Measurements from ENCODE around the gene DNLZ. TPM values are rescaled to one million over a fixed set of nuclear protein-coding genes. Genes with fewer than 3 reads are reported as not detected.

The DNLZ gene
- total RNA-seq, 1 donor from 2014 or later, result 11.8 TPM

DNA sequence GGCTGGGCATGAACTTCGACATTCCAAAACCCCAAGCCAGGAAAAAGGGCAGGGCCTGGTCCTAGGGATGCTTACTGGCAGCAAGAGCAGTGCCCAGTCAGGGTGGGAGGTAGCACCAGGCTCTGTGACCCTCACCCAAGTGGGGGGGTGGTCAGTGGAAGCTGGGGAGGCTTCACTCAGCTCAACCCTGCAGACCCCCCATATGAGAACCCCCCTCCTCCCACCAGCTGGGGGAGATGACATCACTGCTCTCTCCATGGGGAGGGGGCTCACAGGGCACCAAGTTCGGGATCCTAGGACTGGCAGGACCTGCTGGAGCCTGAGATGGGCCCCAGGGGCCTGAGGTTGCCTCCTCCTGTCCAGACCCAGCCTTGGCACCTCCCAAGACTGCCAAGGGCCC is 4.7 kb downstream of the DNLZ start:
- H3K4me3 Mint-ChIP-seq, result no peak overlapping the region
- no peak for DNase-seq (ENCODE audit: low spot score in 2 of 2, unreplicated experiment in 2 of 2)
- H3K9me3 Mint-ChIP-seq, result no peaks in the 10 kb centered on the region
- peaks cover 17% of the 10 kb centered on the region for H3K4me1 Mint-ChIP-seq
- TF ChIP-seq, protein P1, sequence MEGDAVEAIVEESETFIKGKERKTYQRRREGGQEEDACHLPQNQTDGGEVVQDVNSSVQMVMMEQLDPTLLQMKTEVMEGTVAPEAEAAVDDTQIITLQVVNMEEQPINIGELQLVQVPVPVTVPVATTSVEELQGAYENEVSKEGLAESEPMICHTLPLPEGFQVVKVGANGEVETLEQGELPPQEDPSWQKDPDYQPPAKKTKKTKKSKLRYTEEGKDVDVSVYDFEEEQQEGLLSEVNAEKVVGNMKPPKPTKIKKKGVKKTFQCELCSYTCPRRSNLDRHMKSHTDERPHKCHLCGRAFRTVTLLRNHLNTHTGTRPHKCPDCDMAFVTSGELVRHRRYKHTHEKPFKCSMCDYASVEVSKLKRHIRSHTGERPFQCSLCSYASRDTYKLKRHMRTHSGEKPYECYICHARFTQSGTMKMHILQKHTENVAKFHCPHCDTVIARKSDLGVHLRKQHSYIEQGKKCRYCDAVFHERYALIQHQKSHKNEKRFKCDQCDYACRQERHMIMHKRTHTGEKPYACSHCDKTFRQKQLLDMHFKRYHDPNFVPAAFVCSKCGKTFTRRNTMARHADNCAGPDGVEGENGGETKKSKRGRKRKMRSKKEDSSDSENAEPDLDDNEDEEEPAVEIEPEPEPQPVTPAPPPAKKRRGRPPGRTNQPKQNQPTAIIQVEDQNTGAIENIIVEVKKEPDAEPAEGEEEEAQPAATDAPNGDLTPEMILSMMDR (IDR thresholded peaks at IDR 0.05; ENCODE audit: unreplicated experiment), result no peak
- no peak overlapping the region for H3K27ac Mint-ChIP-seq
- H3K36me3 Mint-ChIP-seq, result no peaks in the 10 kb centered on the region
- no peaks in the 10 kb centered on the region for H3K27me3 Mint-ChIP-seq (ENCODE audit: low read depth)

DNA sequence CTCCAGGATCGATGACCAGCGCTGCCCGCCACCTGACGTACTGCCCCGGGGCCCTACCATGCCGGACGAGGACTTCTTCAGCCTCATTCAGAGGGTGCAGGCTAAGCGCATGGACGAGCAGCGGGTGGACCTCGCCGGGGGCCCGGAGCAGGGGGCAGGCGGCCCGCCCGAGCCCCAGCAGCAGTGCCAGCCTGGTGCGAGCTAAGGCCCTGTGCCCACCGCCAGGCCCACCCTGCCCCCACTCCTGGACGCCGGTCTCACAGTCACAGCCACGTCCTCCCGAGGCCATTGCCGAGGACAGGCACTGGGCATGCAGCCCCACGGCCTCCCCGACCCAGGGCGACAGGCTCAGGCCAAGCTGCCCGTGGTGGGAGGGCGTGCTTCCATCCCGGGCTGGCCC is 5.5 kb downstream of the DNLZ start:
- TF ChIP-seq, protein P1 (IDR thresholded peaks at IDR 0.05; ENCODE audit: unreplicated experiment), result no peak
- no peak overlapping the region for H3K4me3 Mint-ChIP-seq
- H3K4me1 Mint-ChIP-seq, result peaks cover 18% of the 10 kb centered on the region
- H3K9me3 Mint-ChIP-seq, result no peaks in the 10 kb centered on the region
- H3K27ac Mint-ChIP-seq, result no peak overlapping the region
- no peak for DNase-seq (ENCODE audit: low spot score in 2 of 2, unreplicated experiment in 2 of 2)
- no peaks in the 10 kb centered on the region for H3K36me3 Mint-ChIP-seq
- no peaks in the 10 kb centered on the region for H3K27me3 Mint-ChIP-seq (ENCODE audit: low read depth)

DNA sequence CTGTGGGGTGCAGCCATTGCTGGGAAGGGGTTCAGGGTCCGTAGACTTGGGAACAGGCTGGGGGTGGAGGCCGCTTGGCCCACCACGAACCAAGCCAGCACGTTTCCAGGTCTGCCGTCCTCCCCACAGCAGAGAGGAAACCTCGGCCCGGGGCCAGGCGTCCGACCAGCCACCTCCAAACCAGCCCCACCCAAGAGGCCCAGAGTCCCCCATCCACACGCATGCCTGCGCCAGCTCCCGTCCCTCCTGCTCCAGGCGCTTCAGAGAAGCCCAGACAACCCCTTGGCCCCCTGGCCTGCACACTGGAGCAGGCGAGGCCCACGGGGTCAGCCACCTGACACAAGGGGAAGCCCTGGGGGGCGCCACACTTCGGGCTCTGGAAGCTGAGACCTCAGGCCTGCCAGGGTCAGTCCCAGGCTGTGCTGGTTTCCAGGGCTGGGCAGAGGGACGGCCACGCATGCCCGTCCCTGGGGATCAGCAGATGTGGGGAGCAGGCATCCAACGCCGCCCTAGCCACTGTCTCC is 6.3 kb downstream of the DNLZ start:
- Mint-ChIP-seq H3K4me1 (peaks cover 12% of the 10 kb centered on the region), H3K36me3 (no peaks in the 10 kb centered on the region), H3K9me3 (no peaks in the 10 kb centered on the region), H3K27me3 (ENCODE audit: low read depth) (no peaks in the 10 kb centered on the region), H3K4me3 (no peak overlapping the region), H3K27ac (no peak overlapping the region)
- no peak for DNase-seq (ENCODE audit: low spot score in 2 of 2, unreplicated experiment in 2 of 2)
- TF ChIP-seq, protein P1 (IDR thresholded peaks at IDR 0.05; ENCODE audit: unreplicated experiment), result no peak

DNA sequence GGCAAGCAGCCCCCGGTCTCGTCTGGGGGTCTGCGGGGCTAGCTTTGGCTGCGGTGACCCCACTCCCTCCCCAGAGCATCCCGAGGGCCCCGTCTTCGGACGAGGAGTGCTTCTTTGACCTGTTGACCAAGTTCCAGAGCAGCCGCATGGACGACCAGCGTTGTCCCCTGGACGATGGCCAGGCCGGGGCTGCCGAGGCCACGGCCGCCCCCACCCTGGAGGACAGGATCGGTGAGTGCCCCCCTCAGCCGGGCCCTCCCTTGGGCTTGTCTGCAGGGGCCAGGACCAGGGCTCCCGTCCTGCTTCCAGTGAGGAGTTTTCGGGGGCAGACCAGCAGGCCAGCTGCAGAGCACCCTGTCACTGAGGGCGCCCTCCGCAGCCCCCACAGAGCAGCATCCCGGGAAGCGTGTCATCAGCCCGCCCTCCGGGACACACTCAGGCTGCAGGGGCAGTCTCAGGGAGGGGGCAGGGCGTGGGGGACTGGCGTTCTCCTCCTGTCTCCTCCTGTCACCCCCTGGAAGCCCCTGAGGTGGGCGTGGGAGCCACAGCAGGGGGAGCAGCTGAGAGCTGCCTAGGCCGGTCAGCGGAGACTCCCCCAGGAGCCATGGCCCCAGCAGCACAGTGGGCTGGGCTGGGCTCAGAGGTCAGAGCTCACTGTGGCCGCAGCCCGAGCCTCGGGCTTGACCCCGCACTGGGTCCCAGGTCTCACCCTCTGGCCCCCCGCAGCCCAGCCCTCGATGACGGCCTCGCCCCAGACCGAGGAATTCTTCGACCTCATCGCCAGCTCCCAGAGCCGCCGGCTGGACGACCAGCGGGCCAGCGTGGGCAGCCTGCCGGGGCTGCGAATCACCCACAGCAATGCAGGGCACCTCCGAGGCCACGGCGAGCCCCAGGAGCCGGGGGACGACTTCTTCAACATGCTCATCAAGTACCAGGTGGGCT is 7.7 kb downstream of the DNLZ start:
- Mint-ChIP-seq H3K9me3 (no peaks in the 10 kb centered on the region), H3K27ac (no peak overlapping the region), H3K36me3 (no peaks in the 10 kb centered on the region), H3K4me3 (no peak overlapping the region), H3K27me3 (ENCODE audit: low read depth) (no peaks in the 10 kb centered on the region), H3K4me1 (peaks cover 12% of the 10 kb centered on the region)
- TF ChIP-seq, protein P1 (IDR thresholded peaks at IDR 0.05; ENCODE audit: unreplicated experiment), result no peak
- no peak for DNase-seq (ENCODE audit: low spot score in 2 of 2, unreplicated experiment in 2 of 2)

DNA sequence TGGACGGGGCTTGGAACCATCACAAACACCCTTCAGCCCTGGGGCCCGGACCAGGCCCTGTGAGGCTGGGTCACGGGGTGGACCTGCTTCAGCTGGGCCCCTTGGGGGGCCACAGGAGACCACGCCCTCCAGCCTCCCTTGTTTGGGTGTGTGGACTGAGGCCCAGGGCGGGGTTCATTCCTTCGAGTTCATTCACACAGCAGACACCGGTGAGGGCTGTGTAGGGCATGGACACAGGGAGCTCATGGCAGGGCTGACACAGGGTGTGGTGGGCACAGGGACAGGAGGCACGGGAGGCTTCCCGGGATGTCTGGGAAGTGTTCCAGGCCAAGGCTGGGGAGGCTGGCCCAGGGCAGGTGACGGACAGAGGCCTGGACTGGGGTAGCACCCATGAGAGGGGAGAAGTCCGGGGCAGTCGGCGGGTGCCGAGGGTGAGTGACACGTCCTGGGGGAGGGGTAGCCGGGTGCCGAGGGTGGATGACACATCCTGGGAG is 8.9 kb downstream of the DNLZ start:
- H3K4me1 Mint-ChIP-seq, result peaks cover 11% of the 10 kb centered on the region
- TF ChIP-seq, protein P1 (IDR thresholded peaks at IDR 0.05; ENCODE audit: unreplicated experiment), result no peak
- H3K27me3 Mint-ChIP-seq (ENCODE audit: low read depth), result no peaks in the 10 kb centered on the region
- no peak for DNase-seq (ENCODE audit: low spot score in 2 of 2, unreplicated experiment in 2 of 2)
- H3K36me3 Mint-ChIP-seq, result no peaks in the 10 kb centered on the region
- peak overlapping the region; percentile 66 for H3K27ac Mint-ChIP-seq
- H3K9me3 Mint-ChIP-seq, result no peaks in the 10 kb centered on the region
- H3K4me3 Mint-ChIP-seq, result no peak overlapping the region
